A549 (cell line): ENCODE measurements around the gene TFE3. TPM values are rescaled to one million over a fixed set of nuclear protein-coding genes. Genes with fewer than 3 reads are reported as not detected.
A peak's percentile ranks its signal among the peaks of the same experiment; 100 is the strongest.

Experiments used
- ATAC-seq, 2 experiments: fragments of 200-7000 bp in 1 of 2; fragments of >200 bp in 1 of 2; cut with Nextera tagmentation in 1 of 2; cut with Tn5 transposase in 1 of 2; 3 replicates each; pipeline versions ENCODE4 v1.8.0 to v1.9.1; 2018 to 2020; ENCODE audit warnings: mild to moderate bottlenecking in 1 of 2, moderate library complexity in 1 of 2
- CTCF ChIA-PET: fragments of 300-600 bp; sonication (Branson Sonifier 250); formaldehyde crosslinking; extraction: SDS; loops from one replicate; lab custom pipeline; 2021; ENCODE audit warnings: antibody characterized with exemption, inconsistent platforms; lab: Yijun Ruan, JAX
- POLR2A ChIA-PET: fragments of 350-600 bp; formaldehyde crosslinking; extraction: SDS; loops from one replicate; lab custom pipeline; 2021; ENCODE audit warnings: antibody characterized with exemption, inconsistent platforms; lab: Yijun Ruan, JAX
- DNase-seq, 2 experiments: peaks; one replicate each; pipeline versions ENCODE4 v3.0.0 to v3.0.0-alpha.2; 2011 to 2016; ENCODE audit warnings: low read depth in 1 of 2, low spot score in 1 of 2
- FAIRE-seq: peaks from 2 replicates; lab custom pipeline; 2011; peaks lifted over from hg19 to GRCh38; lab: Jason Lieb, UNC
- H3K27ac ChIP-seq, 2 experiments: fragments of >200 bp; sonication (Bioruptor Twin); formaldehyde crosslinking; 3 replicates each; pipeline ENCODE4 v1.5.1; 2016 to 2017
- H3K4me1 ChIP-seq: fragments of >200 bp; sonication (Bioruptor Twin); formaldehyde crosslinking; 3 replicates; pipeline ENCODE4 v1.6.1; 2016
- H3K4me2 ChIP-seq: fragments of >200 bp; sonication (Bioruptor Twin); formaldehyde crosslinking; 3 replicates; pipeline ENCODE4 v1.6.1; 2016
- H3K4me3 ChIP-seq: fragments of >200 bp; sonication (Bioruptor Twin); formaldehyde crosslinking; 3 replicates; pipeline ENCODE4 v1.5.1; 2016
- H3K9me3 ChIP-seq: fragments of >200 bp; sonication (Bioruptor Twin); formaldehyde crosslinking; 3 replicates; pipeline ENCODE4 v1.6.1; 2016
- BHLHE40 ChIP-seq: IDR thresholded peaks from 2 replicates; pipeline ENCODE4 v1.6.1; 2012; ENCODE audit warnings: low read depth, low read length, inconsistent platforms
- CEBPB ChIP-seq, 2 experiments: fragments of >200 bp in 1 of 2; sonication (Bioruptor Twin) in 1 of 2; formaldehyde crosslinking in 1 of 2; IDR thresholded peaks; 2 replicates each; pipeline ENCODE4 v1.6.1; 2012 to 2016
- CHD2 ChIP-seq: fragments of 150-350 bp; IDR thresholded peaks from 2 replicates; pipeline ENCODE4 v1.6.1; 2014; ENCODE audit warnings: low read length; ENCODE audit not compliant: partially characterized antibody
- CHD4 ChIP-seq: fragments of 200-600 bp; sonication (generic); IDR thresholded peaks from 2 replicates; pipeline ENCODE4 v1.6.1; 2016; ENCODE audit warnings: antibody characterized with exemption, mild to moderate bottlenecking, borderline replicate concordance
- EHMT2 ChIP-seq: fragments of 200-600 bp; sonication (generic); IDR thresholded peaks from 2 replicates; pipeline ENCODE4 v1.6.1; 2016; ENCODE audit warnings: antibody characterized with exemption, low read depth, mild to moderate bottlenecking, moderate library complexity
- ESRRA ChIP-seq: fragments of 150-350 bp; IDR thresholded peaks from 2 replicates; pipeline ENCODE4 v1.6.1; 2014; ENCODE audit warnings: mild to moderate bottlenecking, low read length, borderline replicate concordance
- FOSL2 ChIP-seq, 2 experiments: fragments of 450-650 bp in 1 of 2; fragments of >200 bp in 1 of 2; sonication (Bioruptor Twin) in 1 of 2; formaldehyde crosslinking; IDR thresholded peaks; 2 replicates each; pipeline versions ENCODE4 v1.5.0 to v1.6.1; 2016 to 2020; ENCODE audit warnings: mild to moderate bottlenecking in 1 of 2, moderate library complexity in 1 of 2
- FOXS1 ChIP-seq: fragments of 250-450 bp; sonication (Bioruptor Pico); IDR thresholded peaks from 2 replicates; pipeline ENCODE4 v1.5.0; 2020; ENCODE audit warnings: mild to moderate bottlenecking, moderate library complexity
- HMGXB4 ChIP-seq: fragments of 250-450 bp; sonication (Bioruptor Pico); IDR thresholded peaks from 2 replicates; pipeline ENCODE4 v1.5.0; 2021; ENCODE audit warnings: mild to moderate bottlenecking, moderate library complexity, borderline replicate concordance
- HOXB13 ChIP-seq: fragments of 250-450 bp; sonication (Bioruptor Pico); IDR thresholded peaks from 2 replicates; pipeline ENCODE4 v1.5.0; 2020; ENCODE audit warnings: low read depth, mild to moderate bottlenecking, moderate library complexity
- HOXB5 ChIP-seq: fragments of 250-450 bp; sonication (Bioruptor Pico); IDR thresholded peaks from 2 replicates; pipeline ENCODE4 v1.5.0; 2020; ENCODE audit warnings: mild to moderate bottlenecking, moderate library complexity
- JUN ChIP-seq, 2 experiments: fragments of >200 bp; sonication (Bioruptor Twin); formaldehyde crosslinking; IDR thresholded peaks; 2 replicates in 1 of 2; 3 replicates in 1 of 2; pipeline ENCODE4 v1.6.1; 2016 to 2017
- KDM5A ChIP-seq: fragments of 200-600 bp; sonication (generic); IDR thresholded peaks from 2 replicates; pipeline ENCODE4 v1.6.1; 2016; ENCODE audit warnings: antibody characterized with exemption, mild to moderate bottlenecking
- MAZ ChIP-seq: fragments of 150-350 bp; IDR thresholded peaks from 2 replicates; pipeline ENCODE4 v1.6.1; 2014; ENCODE audit warnings: antibody characterized with exemption, low read depth, low read length, borderline replicate concordance
- MYC ChIP-seq: IDR thresholded peaks from 2 replicates; pipeline ENCODE4 v1.6.1; 2012; ENCODE audit warnings: mild to moderate bottlenecking, inconsistent platforms, low read length, improper control_type of control experiment, borderline replicate concordance
- NFE2L2 ChIP-seq: fragments of 150-350 bp; conservative IDR thresholded peaks from 2 replicates; pipeline ENCODE4 v1.6.1; 2014; ENCODE audit warnings: low read length
- NPAS2 ChIP-seq: fragments of 250-450 bp; sonication (Bioruptor Pico); IDR thresholded peaks from 2 replicates; pipeline ENCODE4 v1.8.0; 2022; ENCODE audit warnings: mild to moderate bottlenecking, moderate library complexity, borderline replicate concordance
- PBX3 ChIP-seq: IDR thresholded peaks from 2 replicates; pipeline ENCODE4 v1.6.1; 2012
- RARB ChIP-seq: fragments of 250-450 bp; sonication (Bioruptor Pico); IDR thresholded peaks from 2 replicates; pipeline ENCODE4 v1.8.0; 2021; ENCODE audit warnings: mild to moderate bottlenecking, moderate library complexity
- TP53 ChIP-seq: fragments of 250-450 bp; sonication (Bioruptor Pico); IDR thresholded peaks from 2 replicates; pipeline ENCODE4 v1.5.0; 2021; ENCODE audit warnings: mild to moderate bottlenecking, moderate library complexity
- WGBS: methylation state at CpG from one replicate; pipeline ENCODE4 v1.1.6; 2017; ENCODE audit errors: missing lambda C conversion rate; 5-methylcytosine and 5-hydroxymethylcytosine counted together
- polyA plus RNA-seq, 4 experiments: library from polyadenylated mRNA; depleted of rRNA in 3 of 4; stranded (reverse); fragments of >200 nt; fragmentation: RNase III in 1 of 4; extraction: RNeasy Plus Mini Kit Qiagen cat#74134 plus additional on column Dnase treatment in 1 of 4; gene quantifications; 2 replicates in 3 of 4; 3 replicates in 1 of 4; pipeline ENCODE4 v1.2.3, GENCODE V29; 2011 to 2017
- TF ChIP-seq, protein P1 (sequence below): fragments of >200 bp; sonication (Bioruptor Twin); formaldehyde crosslinking; IDR thresholded peaks from 3 replicates; pipeline ENCODE4 v1.5.1; 2016
- TF ChIP-seq, protein P2 (sequence below): fragments of >200 bp; sonication (Bioruptor Twin); formaldehyde crosslinking; IDR thresholded peaks from 2 replicates; pipeline ENCODE4 v1.6.1; 2016
- TF ChIP-seq, protein P3 (sequence below): fragments of 450-650 bp; IDR thresholded peaks from 2 replicates; pipeline ENCODE4 v1.6.1; 2014; ENCODE audit warnings: antibody characterized with exemption

The TFE3 gene
- polyA plus RNA-seq, 2 of the 4 experiments (the other 2 are of a cell fraction) = 16.1 to 56.3 TPM

DNA sequence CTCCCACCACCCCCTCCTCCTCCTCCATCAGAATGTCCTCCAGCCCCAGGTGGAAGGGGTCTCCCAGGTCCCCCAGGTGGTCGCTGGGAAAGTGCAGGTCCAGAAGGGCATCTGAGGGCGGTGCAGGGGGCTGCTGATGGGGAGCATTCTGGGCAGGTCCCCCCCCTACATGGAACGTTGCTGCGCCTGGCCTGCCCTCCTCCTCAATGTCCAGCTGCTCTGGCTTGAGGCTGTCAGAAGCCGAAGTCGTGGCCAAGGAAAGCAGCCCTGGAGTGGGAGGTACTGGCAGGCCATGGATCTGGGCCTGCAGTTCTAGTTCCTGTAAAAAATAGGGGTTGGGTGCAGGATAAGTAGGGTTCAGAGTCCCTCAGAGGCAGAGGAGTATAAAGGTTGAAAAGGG lies 12.9 kb downstream of the TFE3 start:
- FAIRE-seq (no peak), DNase-seq (no peak), ATAC-seq (no peak)
- ChIA-PET POLR2A (no interaction called here), CTCF (no interaction called here)
- WGBS = 80% methylated on average over 3 of the region's 6 CpGs
- Histone ChIP-seq H3K4me1 (peaks cover 18% of the 10 kb centered on the region; the same call in 2 of the 3 replicates), H3K27ac (no peak overlapping the region), H3K4me2 (no peak overlapping the region), H3K9me3 (no peaks in the 10 kb centered on the region), H3K4me3 (no peak overlapping the region)
- TF ChIP-seq HOXB5 (CRISPR knock-in tag) (no peak), HMGXB4 (CRISPR knock-in tag) (no peak), FOSL2 (IDR thresholded peaks at IDR 0.05) (no peak), FOSL2 (CRISPR knock-in tag; IDR thresholded peaks at IDR 0.05) (no peak)

DNA sequence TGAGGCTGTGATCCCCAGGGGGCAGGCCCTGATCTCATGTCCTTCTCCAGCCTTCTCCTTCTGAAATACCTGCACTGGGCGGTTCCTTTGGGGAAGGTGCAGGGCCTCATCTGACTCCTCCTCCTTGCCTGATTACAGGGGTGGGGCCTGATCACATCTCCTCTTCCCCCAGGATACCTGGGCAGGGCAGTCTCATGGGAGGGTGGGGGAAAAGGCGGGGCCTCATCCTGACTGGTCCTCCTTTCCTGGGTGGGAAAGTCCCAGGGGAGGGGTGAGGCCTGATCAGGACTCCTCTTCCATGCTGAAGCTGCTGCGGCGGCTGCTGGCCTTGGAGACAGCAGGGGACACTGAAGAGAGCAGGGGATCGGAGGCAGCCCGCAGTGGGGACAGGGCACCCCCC lies 13.3 kb downstream of the TFE3 start:
- ATAC-seq (peak; percentile 45 to 49; a peak in 3 of 6 replicates), FAIRE-seq (no peak), DNase-seq (no peak)
- ChIA-PET POLR2A (no interaction called here), CTCF (no interaction called here)
- Histone ChIP-seq H3K27ac (no peak overlapping the region), H3K4me1 (peaks cover 18% of the 10 kb centered on the region; the same call in 2 of the 3 replicates), H3K9me3 (no peaks in the 10 kb centered on the region), H3K4me3 (no peak overlapping the region), H3K4me2 (no peak overlapping the region)
- 76% methylated on average over 4 of the region's 6 CpGs for WGBS
- TF ChIP-seq MYC (no peak), NPAS2 (no peak)

DNA sequence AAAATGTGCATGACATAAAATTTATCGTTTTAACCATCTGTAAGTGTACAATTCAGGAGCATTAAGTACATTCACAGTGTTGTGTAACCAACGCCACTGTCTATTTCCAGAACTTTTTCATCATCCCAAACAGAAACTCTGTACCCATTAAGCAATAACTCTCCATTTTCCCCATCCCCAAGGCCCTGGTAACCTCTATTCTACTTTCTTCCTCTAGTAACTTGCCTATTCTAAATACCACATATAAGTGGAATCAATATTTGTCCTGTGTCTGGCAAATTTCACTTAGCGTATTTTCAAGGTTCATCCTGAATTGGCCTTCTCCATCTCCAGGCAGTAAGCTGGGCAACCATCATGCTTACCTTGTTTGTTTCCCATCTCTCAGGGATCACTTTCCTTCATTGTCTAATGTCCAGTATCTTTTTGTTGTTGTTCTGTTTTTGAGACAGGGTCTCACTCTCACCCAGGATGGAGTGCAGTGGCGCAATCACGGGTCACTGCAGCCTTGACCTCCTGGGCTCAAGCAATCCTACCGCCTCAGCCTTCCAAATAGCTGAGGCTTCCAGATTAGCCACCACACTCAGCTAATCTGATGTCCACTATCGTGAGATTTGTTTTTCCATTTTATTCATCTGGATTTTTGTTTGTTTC lies 23.4 kb downstream of the TFE3 start:
- Histone ChIP-seq H3K4me2 (no peak overlapping the region), H3K4me1 (no peaks in the 10 kb centered on the region), H3K4me3 (no peak overlapping the region), H3K9me3 (no peaks in the 10 kb centered on the region), H3K27ac (no peak overlapping the region)
- WGBS = 78% methylated on average over 7 of the region's 7 CpGs
- POLR2A ChIA-PET = no interaction called here
- ATAC-seq (no peak), FAIRE-seq (no peak), DNase-seq (no peak)
- CTCF ChIA-PET = no interaction called here
- TF ChIP-seq, protein P1, sequence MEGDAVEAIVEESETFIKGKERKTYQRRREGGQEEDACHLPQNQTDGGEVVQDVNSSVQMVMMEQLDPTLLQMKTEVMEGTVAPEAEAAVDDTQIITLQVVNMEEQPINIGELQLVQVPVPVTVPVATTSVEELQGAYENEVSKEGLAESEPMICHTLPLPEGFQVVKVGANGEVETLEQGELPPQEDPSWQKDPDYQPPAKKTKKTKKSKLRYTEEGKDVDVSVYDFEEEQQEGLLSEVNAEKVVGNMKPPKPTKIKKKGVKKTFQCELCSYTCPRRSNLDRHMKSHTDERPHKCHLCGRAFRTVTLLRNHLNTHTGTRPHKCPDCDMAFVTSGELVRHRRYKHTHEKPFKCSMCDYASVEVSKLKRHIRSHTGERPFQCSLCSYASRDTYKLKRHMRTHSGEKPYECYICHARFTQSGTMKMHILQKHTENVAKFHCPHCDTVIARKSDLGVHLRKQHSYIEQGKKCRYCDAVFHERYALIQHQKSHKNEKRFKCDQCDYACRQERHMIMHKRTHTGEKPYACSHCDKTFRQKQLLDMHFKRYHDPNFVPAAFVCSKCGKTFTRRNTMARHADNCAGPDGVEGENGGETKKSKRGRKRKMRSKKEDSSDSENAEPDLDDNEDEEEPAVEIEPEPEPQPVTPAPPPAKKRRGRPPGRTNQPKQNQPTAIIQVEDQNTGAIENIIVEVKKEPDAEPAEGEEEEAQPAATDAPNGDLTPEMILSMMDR = no peak
- TF ChIP-seq FOXS1 (CRISPR knock-in tag) = no peak
- no peak for TF ChIP-seq CEBPB (IDR thresholded peaks at IDR 0.05)
- TF ChIP-seq, protein P2, sequence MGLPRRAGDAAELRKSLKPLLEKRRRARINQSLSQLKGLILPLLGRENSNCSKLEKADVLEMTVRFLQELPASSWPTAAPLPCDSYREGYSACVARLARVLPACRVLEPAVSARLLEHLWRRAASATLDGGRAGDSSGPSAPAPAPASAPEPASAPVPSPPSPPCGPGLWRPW = no peak
- TF ChIP-seq HOXB5 (CRISPR knock-in tag) = no peak
- no peak for TF ChIP-seq BHLHE40
- no peak for TF ChIP-seq KDM5A
- no peak for TF ChIP-seq CHD2
- TF ChIP-seq EHMT2 = no peak
- no peak for TF ChIP-seq NFE2L2
- no peak for TF ChIP-seq JUN (IDR thresholded peaks at IDR 0.05)
- TF ChIP-seq PBX3 = no peak
- no peak for TF ChIP-seq RARB (CRISPR knock-in tag)
- no peak for TF ChIP-seq MAZ
- no peak for TF ChIP-seq TP53 (CRISPR knock-in tag)
- no peak for TF ChIP-seq HOXB13 (CRISPR knock-in tag)
- TF ChIP-seq CHD4 = no peak
- no peak for TF ChIP-seq ESRRA
- TF ChIP-seq, protein P3, sequence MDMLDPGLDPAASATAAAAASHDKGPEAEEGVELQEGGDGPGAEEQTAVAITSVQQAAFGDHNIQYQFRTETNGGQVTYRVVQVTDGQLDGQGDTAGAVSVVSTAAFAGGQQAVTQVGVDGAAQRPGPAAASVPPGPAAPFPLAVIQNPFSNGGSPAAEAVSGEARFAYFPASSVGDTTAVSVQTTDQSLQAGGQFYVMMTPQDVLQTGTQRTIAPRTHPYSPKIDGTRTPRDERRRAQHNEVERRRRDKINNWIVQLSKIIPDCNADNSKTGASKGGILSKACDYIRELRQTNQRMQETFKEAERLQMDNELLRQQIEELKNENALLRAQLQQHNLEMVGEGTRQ = no peak
